ENCODE results near the gene SARDH.

DNA sequence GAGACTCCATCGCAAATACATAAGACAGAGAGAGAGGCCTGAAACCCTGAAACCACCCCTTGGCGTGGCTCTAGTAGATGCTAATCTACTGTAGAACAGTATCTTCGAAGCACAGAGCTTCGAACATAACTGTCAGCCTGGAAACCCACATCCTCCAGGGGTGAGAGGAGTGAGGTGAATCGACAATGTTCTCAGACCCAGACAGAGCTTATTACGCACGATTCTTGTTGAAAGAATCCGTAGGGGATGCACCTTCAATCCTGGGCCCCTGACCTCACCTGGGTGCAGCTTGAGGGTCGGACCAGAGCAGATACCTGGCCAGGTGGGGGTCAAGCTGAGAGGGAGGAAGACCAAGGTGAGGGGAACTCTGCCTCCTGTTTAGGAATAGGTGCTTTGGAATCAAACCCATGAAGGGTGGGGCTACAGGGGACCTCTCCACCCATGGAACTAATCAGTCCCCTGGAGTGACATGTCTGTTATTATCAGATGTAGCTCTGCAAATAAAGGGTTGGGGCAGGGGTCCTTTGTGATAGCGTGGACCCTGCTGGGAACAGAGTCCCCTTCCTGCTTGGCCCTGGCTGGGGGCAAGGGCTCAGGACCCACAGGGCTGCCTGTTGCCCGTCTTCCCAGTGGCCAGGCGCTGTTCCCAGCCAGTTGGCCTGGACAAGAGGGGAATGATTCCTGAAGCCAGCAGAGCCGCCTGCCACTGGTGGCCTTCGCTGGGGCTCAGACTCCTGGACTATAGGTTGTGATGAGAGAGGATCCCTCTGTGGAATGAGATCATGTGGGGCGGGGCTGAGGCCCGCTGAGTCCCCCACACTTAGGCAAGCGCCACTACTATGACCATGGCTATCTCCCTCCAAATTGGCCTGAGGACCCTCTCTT lies 60.8 kb downstream of the SARDH start:
- TF ChIP-seq, protein P1, sequence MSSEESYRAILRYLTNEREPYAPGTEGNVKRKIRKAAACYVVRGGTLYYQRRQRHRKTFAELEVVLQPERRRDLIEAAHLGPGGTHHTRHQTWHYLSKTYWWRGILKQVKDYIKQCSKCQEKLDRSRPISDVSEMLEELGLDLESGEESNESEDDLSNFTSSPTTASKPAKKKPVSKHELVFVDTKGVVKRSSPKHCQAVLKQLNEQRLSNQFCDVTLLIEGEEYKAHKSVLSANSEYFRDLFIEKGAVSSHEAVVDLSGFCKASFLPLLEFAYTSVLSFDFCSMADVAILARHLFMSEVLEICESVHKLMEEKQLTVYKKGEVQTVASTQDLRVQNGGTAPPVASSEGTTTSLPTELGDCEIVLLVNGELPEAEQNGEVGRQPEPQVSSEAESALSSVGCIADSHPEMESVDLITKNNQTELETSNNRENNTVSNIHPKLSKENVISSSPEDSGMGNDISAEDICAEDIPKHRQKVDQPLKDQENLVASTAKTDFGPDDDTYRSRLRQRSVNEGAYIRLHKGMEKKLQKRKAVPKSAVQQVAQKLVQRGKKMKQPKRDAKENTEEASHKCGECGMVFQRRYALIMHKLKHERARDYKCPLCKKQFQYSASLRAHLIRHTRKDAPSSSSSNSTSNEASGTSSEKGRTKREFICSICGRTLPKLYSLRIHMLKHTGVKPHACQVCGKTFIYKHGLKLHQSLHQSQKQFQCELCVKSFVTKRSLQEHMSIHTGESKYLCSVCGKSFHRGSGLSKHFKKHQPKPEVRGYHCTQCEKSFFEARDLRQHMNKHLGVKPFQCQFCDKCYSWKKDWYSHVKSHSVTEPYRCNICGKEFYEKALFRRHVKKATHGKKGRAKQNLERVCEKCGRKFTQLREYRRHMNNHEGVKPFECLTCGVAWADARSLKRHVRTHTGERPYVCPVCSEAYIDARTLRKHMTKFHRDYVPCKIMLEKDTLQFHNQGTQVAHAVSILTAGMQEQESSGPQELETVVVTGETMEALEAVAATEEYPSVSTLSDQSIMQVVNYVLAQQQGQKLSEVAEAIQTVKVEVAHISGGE (CRISPR knock-in tag; IDR thresholded peaks at IDR 0.05) = no peak
- TF ChIP-seq HNRNPL (IDR thresholded peaks at IDR 0.05; ENCODE audit: low read depth, low read length) (no peak), KDM1A (IDR thresholded peaks at IDR 0.05) (no peak)
- TF ChIP-seq, protein P2, sequence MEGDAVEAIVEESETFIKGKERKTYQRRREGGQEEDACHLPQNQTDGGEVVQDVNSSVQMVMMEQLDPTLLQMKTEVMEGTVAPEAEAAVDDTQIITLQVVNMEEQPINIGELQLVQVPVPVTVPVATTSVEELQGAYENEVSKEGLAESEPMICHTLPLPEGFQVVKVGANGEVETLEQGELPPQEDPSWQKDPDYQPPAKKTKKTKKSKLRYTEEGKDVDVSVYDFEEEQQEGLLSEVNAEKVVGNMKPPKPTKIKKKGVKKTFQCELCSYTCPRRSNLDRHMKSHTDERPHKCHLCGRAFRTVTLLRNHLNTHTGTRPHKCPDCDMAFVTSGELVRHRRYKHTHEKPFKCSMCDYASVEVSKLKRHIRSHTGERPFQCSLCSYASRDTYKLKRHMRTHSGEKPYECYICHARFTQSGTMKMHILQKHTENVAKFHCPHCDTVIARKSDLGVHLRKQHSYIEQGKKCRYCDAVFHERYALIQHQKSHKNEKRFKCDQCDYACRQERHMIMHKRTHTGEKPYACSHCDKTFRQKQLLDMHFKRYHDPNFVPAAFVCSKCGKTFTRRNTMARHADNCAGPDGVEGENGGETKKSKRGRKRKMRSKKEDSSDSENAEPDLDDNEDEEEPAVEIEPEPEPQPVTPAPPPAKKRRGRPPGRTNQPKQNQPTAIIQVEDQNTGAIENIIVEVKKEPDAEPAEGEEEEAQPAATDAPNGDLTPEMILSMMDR (IDR thresholded peaks at IDR 0.05 in 2 of 3, conservative IDR thresholded peaks at IDR 0.05 in 1 of 3; ENCODE audit: insufficient read depth in 2 of 3, low read depth in 1 of 3, low read length in 3 of 3) = no peak
